Fibroblast of the aortic adventitia (primary cell): ENCODE results near the gene TAB2. TPM values are rescaled to one million over a fixed set of nuclear protein-coding genes. Genes with fewer than 3 reads are reported as not detected.
"Not testable (repeated sequence)": the region's sequence is repeated elsewhere in the genome, so short reads cannot be mapped to it uniquely, and the experiment has no call there.

Source experiments
- DNase-seq: peaks from one replicate; pipeline ENCODE4 v3.0.0-alpha.2; 2010; ENCODE audit warnings: low read depth
- H3K4me3 ChIP-seq: 2 replicates; pipeline ENCODE4 v1.5.1; 2011; ENCODE audit warnings: low read depth, mild to moderate bottlenecking, control low read depth, low read length, moderate library complexity
- small RNA-seq: library from RNA; depleted of rRNA; stranded (forward); fragments of <200 nt; gene quantifications from one replicate; pipeline ENCODE3, GENCODE V24; 2012
- total RNA-seq: library from RNA; depleted of rRNA; stranded (reverse); fragments of >200 nt; gene quantifications from 2 replicates; pipeline ENCODE4 v1.2.3, GENCODE V29; 2012; ENCODE audit warnings: low replicate concordance
- TF ChIP-seq, protein P1 (sequence below): IDR thresholded peaks from 2 replicates; pipeline ENCODE4 v1.5.1; 2011; ENCODE audit warnings: mild to moderate bottlenecking, low read length, control low read depth, inconsistent platforms; ENCODE audit not compliant: insufficient read depth

The TAB2 gene
- total RNA-seq, 1 donor = 40.0 TPM

DNA sequence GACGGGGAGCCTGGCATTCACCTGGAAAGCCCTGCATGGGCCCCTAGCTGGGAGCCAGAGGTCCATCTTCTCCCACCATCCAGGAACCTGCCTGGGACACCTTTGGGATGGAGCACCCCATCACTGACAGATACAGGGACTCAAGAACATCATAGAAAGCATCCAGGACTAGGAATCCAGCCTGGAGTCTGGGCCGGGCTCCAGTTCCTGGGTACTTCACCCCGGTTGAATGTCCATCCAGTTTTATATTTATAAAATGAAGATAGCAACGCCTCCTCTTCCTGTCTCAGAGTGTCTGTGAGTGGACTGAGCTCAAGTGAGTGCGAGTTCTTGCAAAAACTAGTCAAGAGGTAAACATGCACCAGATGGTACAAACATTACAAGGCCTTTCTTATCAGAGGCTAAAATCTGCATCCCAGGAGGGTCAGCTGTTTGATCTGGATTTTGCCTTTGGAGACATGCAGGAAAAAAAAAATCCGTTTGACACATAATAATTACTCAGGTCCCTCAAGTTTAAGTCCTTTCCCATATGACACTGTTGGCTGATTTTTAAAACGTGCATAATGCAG is 139.9 kb downstream of the TAB2 start:
- DNase-seq = no peak
- no peak overlapping the region for H3K4me3 ChIP-seq
- TF ChIP-seq, protein P1, sequence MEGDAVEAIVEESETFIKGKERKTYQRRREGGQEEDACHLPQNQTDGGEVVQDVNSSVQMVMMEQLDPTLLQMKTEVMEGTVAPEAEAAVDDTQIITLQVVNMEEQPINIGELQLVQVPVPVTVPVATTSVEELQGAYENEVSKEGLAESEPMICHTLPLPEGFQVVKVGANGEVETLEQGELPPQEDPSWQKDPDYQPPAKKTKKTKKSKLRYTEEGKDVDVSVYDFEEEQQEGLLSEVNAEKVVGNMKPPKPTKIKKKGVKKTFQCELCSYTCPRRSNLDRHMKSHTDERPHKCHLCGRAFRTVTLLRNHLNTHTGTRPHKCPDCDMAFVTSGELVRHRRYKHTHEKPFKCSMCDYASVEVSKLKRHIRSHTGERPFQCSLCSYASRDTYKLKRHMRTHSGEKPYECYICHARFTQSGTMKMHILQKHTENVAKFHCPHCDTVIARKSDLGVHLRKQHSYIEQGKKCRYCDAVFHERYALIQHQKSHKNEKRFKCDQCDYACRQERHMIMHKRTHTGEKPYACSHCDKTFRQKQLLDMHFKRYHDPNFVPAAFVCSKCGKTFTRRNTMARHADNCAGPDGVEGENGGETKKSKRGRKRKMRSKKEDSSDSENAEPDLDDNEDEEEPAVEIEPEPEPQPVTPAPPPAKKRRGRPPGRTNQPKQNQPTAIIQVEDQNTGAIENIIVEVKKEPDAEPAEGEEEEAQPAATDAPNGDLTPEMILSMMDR = no peak

DNA sequence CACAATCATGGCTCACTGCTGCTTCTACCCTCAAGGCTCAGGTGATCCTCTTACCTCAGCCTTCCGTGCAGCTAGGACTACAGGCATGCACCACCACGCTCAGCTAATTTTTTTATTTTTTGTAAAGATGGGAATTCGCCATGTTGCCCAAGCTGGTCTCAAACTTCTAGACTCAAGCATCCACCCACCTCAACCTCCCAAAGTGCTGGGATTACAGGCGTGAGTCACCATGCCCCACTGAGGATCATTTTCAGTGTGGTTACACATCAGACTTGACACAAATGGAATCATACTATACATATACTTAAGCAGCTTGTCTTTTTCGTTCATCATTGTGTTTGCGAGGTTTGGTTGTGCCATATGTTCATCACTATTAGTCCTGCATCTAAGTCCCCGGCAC is 140.7 kb downstream of the TAB2 start:
- no peak overlapping the region for H3K4me3 ChIP-seq
- no peak for DNase-seq
- TF ChIP-seq, protein P1 = no peak

DNA sequence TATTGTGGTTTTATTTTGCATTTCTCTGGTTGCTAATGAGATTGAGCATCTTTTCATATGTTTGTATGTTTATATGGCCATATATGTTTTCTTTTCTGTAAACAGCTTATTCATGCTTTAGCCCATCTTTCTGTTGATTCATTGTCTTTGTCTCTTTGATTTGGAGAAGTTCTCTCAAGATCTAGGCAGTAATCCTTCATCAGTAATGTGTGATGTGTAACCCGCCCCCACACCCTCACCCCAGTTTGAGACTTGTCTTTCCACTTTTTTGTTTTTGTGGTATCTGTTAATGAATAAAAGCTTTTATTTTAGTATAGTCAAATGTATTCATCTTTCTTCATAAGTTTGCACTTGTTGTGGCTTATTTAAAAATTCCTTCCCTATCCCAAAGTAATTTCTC is 141.3 kb downstream of the TAB2 start:
- TF ChIP-seq, protein P1 = no peak
- no peak for DNase-seq
- no peak overlapping the region for H3K4me3 ChIP-seq

DNA sequence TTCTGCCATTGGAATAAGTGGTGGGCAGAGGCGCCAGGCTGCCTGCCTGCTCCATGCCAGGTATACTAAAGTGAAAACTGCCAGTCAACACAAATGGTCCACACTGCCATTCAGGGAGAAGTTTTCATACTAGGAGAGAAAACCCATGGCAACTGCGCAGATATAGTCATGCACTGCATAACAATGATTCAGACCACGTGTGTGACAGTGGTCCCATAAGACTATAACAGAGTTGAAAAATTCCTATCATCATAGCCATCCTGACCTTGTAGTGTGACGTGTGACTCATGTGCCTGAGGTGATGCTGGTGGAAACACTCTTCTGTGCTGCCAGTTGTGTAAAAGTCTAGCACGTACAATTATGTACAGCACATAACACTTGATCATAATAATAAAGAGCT is 142.2 kb downstream of the TAB2 start:
- TF ChIP-seq, protein P1 = no peak
- no peak for DNase-seq

DNA sequence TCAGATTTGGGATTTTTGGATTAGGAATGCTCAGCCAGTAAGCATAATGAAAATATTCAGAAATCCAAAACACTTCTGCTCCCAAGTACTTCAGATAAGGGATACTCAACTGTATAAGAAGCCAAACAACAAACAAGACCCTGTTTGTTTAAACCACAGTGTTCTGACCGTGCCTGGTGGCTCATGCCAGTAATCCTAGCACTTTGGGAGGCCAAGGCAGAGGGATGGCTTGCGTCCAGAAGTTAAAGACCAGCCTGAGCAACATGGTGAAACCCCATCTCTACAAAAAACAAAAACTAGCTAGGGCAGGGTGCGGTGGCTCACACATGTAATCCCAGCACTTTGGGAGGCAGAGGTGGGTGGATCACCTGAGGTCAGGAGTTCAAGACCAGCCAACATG is 142.7 kb downstream of the TAB2 start:
- not testable (repeated sequence) for DNase-seq, H3K4me3 ChIP-seq

More for the DNA sequence above, 142.2 kb downstream of the TAB2 start:
- H3K4me3 ChIP-seq = no peak overlapping the region

Small RNA genes lying within 50 kb of the gene (small RNA-seq; reads per million reads assigned to genes)
- gene RN7SL234P = not detected

Other genes with a start within 250 kb of the TAB2 start
- 3.8 TPM in 1 of 2 replicates, not detected in the other for gene SUMO4, start 82.5 kb downstream of the TAB2 start, total RNA-seq
- 0.09 TPM in 1 of 2 replicates, not detected in the other for gene ZC3H12D, start 167.3 kb downstream of the TAB2 start, total RNA-seq
- 36.1 and 46.0 TPM in 2 replicates for gene PPIL4, start 228.3 kb downstream of the TAB2 start, total RNA-seq
- gene GINM1, start 248.7 kb downstream of the TAB2 start, total RNA-seq = 63.4 and 87.9 TPM in 2 replicates